ENCODE results near the gene PPP1R3G.

GRCh38 chr6:5095236-5095635 is 10.1 kb downstream of the PPP1R3G start:
- TF ChIP-seq CTCF (IDR thresholded peaks at IDR 0.05) (no peak), POLR2AphosphoS5 (IDR thresholded peaks at IDR 0.05) (no peak), POLR2A (IDR thresholded peaks at IDR 0.05) (no peak)
